GM12878 (cell line): Measurements from ENCODE around the gene TMCC3.

ENCODE experiments used
- CTCF ChIP-seq, 3 experiments: IDR thresholded peaks in 2 of 3; conservative IDR thresholded peaks in 1 of 3; 2 replicates each; pipeline ENCODE4 v1.5.1; 2011; ENCODE audit warnings: low read depth in 3 of 3, low read length in 3 of 3, mild to moderate bottlenecking in 3 of 3, control low read depth in 2 of 3, moderate library complexity in 2 of 3, inconsistent platforms in 1 of 3, mixed read lengths in 1 of 3; ENCODE audit not compliant: control insufficient read depth in 2 of 3, insufficient read depth in 1 of 3; ENCODE audit errors: extremely low read depth in 1 of 3
- HDAC2 ChIP-seq: fragments of 200-600 bp; sonication (generic); IDR thresholded peaks from 2 replicates; pipeline ENCODE4 v1.6.1; 2017
- JUND ChIP-seq: IDR thresholded peaks from 2 replicates; pipeline ENCODE4 v1.6.1; 2012; ENCODE audit warnings: low read depth, mild to moderate bottlenecking, low read length, improper control_type of control experiment, moderate library complexity
- SUZ12 ChIP-seq: fragments of 200-600 bp; sonication (generic); IDR thresholded peaks from one replicate; pipeline ENCODE4 v1.6.1; 2018; ENCODE audit warnings: antibody characterized with exemption, mild to moderate bottlenecking; ENCODE audit not compliant: unreplicated experiment
- ZZZ3 ChIP-seq: IDR thresholded peaks from 2 replicates; pipeline ENCODE4 v1.6.1; 2011; ENCODE audit warnings: low read depth; ENCODE audit not compliant: control insufficient read depth, insufficient read length
- TF ChIP-seq, protein P1 (sequence below): IDR thresholded peaks from 2 replicates; pipeline ENCODE4 v1.6.1; 2011; ENCODE audit warnings: low read depth, low read length, improper control_type of control experiment, borderline replicate concordance

GRCh38 chr12:94534774-94535509, 115.4 kb downstream of the TMCC3 start:
- TF ChIP-seq SUZ12, result no peak
- no peak for TF ChIP-seq JUND
- no peak for TF ChIP-seq CTCF (IDR thresholded peaks at IDR 0.05 in 2 of 3, conservative IDR thresholded peaks at IDR 0.05 in 1 of 3; ENCODE audit: control insufficient read depth in 2 of 3, extremely low read depth in 1 of 3, insufficient read depth in 1 of 3, low read depth in 3 of 3, low read length in 3 of 3)
- TF ChIP-seq ZZZ3, result no peak
- TF ChIP-seq HDAC2, result no peak
- TF ChIP-seq, protein P1, sequence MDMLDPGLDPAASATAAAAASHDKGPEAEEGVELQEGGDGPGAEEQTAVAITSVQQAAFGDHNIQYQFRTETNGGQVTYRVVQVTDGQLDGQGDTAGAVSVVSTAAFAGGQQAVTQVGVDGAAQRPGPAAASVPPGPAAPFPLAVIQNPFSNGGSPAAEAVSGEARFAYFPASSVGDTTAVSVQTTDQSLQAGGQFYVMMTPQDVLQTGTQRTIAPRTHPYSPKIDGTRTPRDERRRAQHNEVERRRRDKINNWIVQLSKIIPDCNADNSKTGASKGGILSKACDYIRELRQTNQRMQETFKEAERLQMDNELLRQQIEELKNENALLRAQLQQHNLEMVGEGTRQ, result no peak
